ENCODE data around the gene STXBP5. TPM values are rescaled to one million over a fixed set of nuclear protein-coding genes. Genes with fewer than 3 reads are reported as not detected.
"Not testable (repeated sequence)": the region's sequence is repeated elsewhere in the genome, so short reads cannot be mapped to it uniquely, and the experiment has no call there.

STXBP5 gene
- total RNA-seq, 6 experiments from 2014 or later = 29.5 to 36.2 (median 32.1) TPM

DNA sequence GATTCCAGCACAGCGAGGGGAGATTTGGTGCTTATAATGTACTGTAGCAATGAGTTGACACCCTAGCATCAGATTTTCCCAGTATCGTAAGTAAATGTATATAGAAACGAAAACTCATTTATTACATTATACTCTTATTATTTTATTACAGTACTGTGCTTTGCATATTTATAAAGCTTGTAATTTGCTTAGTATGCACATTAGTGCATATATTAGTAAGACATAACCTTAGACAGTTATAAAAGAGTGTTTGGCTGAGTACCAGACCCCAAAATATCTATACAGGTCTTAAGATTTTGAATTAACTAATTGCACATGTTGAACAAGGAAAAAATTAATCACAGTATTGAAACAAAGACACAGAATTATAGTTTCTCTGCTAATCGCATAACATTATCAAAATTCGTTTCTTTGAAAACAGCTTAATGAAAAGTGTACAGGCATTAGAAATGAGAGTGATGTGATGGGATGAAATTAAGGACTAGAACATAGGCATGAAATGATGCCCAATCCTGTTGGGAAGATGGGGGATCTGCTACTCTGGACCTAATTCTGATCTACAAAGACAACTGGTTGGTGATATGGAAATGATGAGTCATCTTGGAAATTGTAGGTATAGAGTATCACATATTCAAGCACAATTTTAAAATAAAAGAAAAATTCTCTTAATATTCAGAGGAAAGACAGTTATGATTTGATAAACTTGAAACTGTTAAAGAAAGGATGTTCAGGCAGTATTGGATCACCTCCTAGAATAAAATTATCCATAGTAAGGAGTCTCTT, 42.8 kb downstream of the STXBP5 start:
- Mint-ChIP-seq H3K4me3 (no peak overlapping the region), H3K36me3 (ENCODE audit: low read depth) (peaks cover 38% of the 10 kb centered on the region), H3K4me1 (ENCODE audit: low read depth) (no peaks in the 10 kb centered on the region), H3K9me3 (no peaks in the 10 kb centered on the region), H3K27ac (no peak overlapping the region), H3K27me3 (ENCODE audit: insufficient read depth) (no peaks in the 10 kb centered on the region; the same call in 1 of the 2 replicates)
- TF ChIP-seq, protein P1, sequence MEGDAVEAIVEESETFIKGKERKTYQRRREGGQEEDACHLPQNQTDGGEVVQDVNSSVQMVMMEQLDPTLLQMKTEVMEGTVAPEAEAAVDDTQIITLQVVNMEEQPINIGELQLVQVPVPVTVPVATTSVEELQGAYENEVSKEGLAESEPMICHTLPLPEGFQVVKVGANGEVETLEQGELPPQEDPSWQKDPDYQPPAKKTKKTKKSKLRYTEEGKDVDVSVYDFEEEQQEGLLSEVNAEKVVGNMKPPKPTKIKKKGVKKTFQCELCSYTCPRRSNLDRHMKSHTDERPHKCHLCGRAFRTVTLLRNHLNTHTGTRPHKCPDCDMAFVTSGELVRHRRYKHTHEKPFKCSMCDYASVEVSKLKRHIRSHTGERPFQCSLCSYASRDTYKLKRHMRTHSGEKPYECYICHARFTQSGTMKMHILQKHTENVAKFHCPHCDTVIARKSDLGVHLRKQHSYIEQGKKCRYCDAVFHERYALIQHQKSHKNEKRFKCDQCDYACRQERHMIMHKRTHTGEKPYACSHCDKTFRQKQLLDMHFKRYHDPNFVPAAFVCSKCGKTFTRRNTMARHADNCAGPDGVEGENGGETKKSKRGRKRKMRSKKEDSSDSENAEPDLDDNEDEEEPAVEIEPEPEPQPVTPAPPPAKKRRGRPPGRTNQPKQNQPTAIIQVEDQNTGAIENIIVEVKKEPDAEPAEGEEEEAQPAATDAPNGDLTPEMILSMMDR (IDR thresholded peaks at IDR 0.05) = no peak
- no peak for DNase-seq

DNA sequence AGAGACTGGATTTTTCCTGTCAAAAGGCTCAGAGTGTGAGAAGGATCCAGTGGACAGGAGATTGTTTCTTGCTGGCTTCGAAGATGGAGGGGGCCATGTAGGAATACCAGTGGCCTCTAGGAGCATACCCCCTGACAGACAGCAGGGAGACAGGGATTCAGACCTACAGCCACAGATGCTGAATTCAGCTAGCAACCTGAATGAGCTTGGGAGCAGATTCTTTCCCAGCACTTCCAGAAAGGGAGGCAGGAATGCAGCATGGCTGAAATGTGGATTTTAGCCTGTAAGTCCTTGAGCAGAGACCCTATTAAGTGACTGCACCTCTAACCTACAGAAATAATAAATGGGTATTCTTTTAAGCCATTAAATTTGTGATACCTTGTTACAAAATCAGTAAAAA, 44.6 kb downstream of the STXBP5 start:
- TF ChIP-seq, protein P1 (IDR thresholded peaks at IDR 0.05) = no peak
- H3K36me3 Mint-ChIP-seq (ENCODE audit: low read depth) = peaks cover 54% of the 10 kb centered on the region
- DNase-seq = no peak
- H3K4me1 Mint-ChIP-seq (ENCODE audit: low read depth) = no peaks in the 10 kb centered on the region
- no peak overlapping the region for H3K4me3 Mint-ChIP-seq
- no peaks in the 10 kb centered on the region for H3K9me3 Mint-ChIP-seq
- H3K27me3 Mint-ChIP-seq (ENCODE audit: insufficient read depth) = no peaks in the 10 kb centered on the region; the same call in 1 of the 2 replicates
- H3K27ac Mint-ChIP-seq = no peak overlapping the region

DNA sequence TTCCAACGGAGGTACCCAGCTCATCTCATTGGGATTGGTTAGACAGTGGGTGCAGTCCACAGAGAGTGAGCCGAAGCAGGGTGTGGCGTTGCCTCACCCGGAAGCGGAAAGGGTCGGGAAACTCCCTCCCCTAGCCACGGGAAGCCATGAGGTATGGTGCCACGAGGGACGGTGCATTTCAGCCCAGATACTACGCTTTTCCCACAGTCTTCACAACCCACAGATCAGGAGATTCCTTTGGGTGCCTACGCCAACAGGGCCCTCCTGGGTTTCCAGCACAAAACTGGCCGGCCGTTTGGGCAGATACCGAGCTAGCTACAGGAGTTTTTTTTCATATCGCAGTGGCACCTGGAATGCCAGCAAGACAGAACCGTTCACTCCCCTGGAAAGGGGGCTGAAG, 46.9 kb downstream of the STXBP5 start:
- peaks cover 69% of the 10 kb centered on the region for H3K36me3 Mint-ChIP-seq (ENCODE audit: low read depth)
- H3K27me3 Mint-ChIP-seq (ENCODE audit: insufficient read depth) = no peaks in the 10 kb centered on the region
- no peak overlapping the region for H3K27ac Mint-ChIP-seq
- DNase-seq = no peak
- H3K4me3 Mint-ChIP-seq = no peak overlapping the region
- H3K9me3 Mint-ChIP-seq = no peaks in the 10 kb centered on the region
- TF ChIP-seq, protein P1 (IDR thresholded peaks at IDR 0.05) = no peak
- no peaks in the 10 kb centered on the region for H3K4me1 Mint-ChIP-seq (ENCODE audit: low read depth)

- not testable (repeated sequence) for H3K9me3 Mint-ChIP-seq; H3K27me3 Mint-ChIP-seq (ENCODE audit: insufficient read depth); H3K27ac Mint-ChIP-seq; H3K4me3 Mint-ChIP-seq; H3K4me1 Mint-ChIP-seq (ENCODE audit: low read depth); DNase-seq
- peaks cover 57% of the 10 kb centered on the region for H3K36me3 Mint-ChIP-seq (ENCODE audit: low read depth)
These were observed 50.8 kb downstream of the STXBP5 start for GRCh38 chr6:147254929-147255473.

GRCh38 chr6:147255948-147256674, 51.9 kb downstream of the STXBP5 start:
- no peak overlapping the region for H3K4me3 Mint-ChIP-seq
- H3K4me1 Mint-ChIP-seq (ENCODE audit: low read depth) = no peaks in the 10 kb centered on the region

More at GRCh38 chr6:147255948-147256674, 51.9 kb downstream of the STXBP5 start:
- no peak overlapping the region for H3K27ac Mint-ChIP-seq
- TF ChIP-seq, protein P1 (IDR thresholded peaks at IDR 0.05) = no peak
- peaks cover 46% of the 10 kb centered on the region for H3K36me3 Mint-ChIP-seq (ENCODE audit: low read depth)
- DNase-seq = no peak
- no peaks in the 10 kb centered on the region for H3K27me3 Mint-ChIP-seq (ENCODE audit: insufficient read depth)
- no peaks in the 10 kb centered on the region for H3K9me3 Mint-ChIP-seq

Measured in HFFc6 (cell line).